ENCODE data around the gene RNU1-3.
"Not testable (repeated sequence)": the region's sequence is repeated elsewhere in the genome, so short reads cannot be mapped to it uniquely, and the experiment has no call there.

GRCh38 chr1:16712131-16712530 lies 45.4 kb upstream of the RNU1-3 start:
- TF ChIP-seq CTCF (conservative IDR thresholded peaks at IDR 0.05 in 1 of 2, IDR thresholded peaks at IDR 0.05 in 1 of 2; ENCODE audit: low read depth in 1 of 2, low read length in 2 of 2); EZH2 (IDR thresholded peaks at IDR 0.05; ENCODE audit: low read length, missing control alignments): not testable (repeated sequence)
